Uterus (tissue), 2 donors: ENCODE measurements around the gene PNMA8C.

Source experiments
- CTCF ChIP-seq, 4 experiments: fragments of 200-600 bp in 2 of 4; fragments of 450-650 bp in 2 of 4; sonication (generic) in 2 of 4; IDR thresholded peaks; one replicate each; pipeline ENCODE4 v1.5.1; 2016 to 2019; ENCODE audit warnings: antibody characterized with exemption in 4 of 4, mild to moderate bottlenecking in 2 of 4, moderate library complexity in 1 of 4
- POLR2A ChIP-seq, 2 donors: fragments of 450-650 bp; IDR thresholded peaks; one replicate each; pipeline ENCODE4 v1.6.1; 2016; ENCODE audit warnings: antibody characterized with exemption in 2 of 2, mild to moderate bottlenecking in 1 of 2, moderate library complexity in 1 of 2

- TF ChIP-seq POLR2A (IDR thresholded peaks at IDR 0.05), result no peak
- TF ChIP-seq CTCF (IDR thresholded peaks at IDR 0.05), result no peak
Observed at GRCh38 chr19:46461537-46461936, 32.8 kb upstream of the PNMA8C start.
